HFFc6 (cell line): ENCODE data around the gene SSBP2. TPM values are rescaled to one million over a fixed set of nuclear protein-coding genes. Genes with fewer than 3 reads are reported as not detected.

Experiments
- DNase-seq: peaks from one replicate; pipeline ENCODE4 v3.0.0-alpha.2; 2018
- H3K27ac Mint-ChIP-seq: 2 replicates; pipeline ENCODE4 v1.8.0; 2020; ENCODE audit warnings: mild to moderate bottlenecking, mixed read lengths
- H3K27me3 Mint-ChIP-seq: 2 replicates; pipeline ENCODE4 v1.8.0; 2021; ENCODE audit warnings: mild to moderate bottlenecking, moderate library complexity, mixed read lengths; ENCODE audit not compliant: insufficient read depth
- H3K36me3 Mint-ChIP-seq: 2 replicates; pipeline ENCODE4 v1.8.0; 2021; ENCODE audit warnings: low read depth, mixed read lengths
- H3K4me1 Mint-ChIP-seq: 2 replicates; pipeline ENCODE4 v1.8.0; 2020; ENCODE audit warnings: low read depth, mixed read lengths
- H3K4me3 Mint-ChIP-seq: 2 replicates; pipeline ENCODE4 v1.8.0; 2020; ENCODE audit warnings: mild to moderate bottlenecking, moderate library complexity, mixed read lengths
- H3K9me3 Mint-ChIP-seq: 2 replicates; pipeline ENCODE4 v1.8.0; 2020; ENCODE audit warnings: mild to moderate bottlenecking, mixed read lengths
- total RNA-seq, 6 experiments: library from RNA; stranded (reverse); fragmentation: NEBNext Ultra II Directional; extraction: Animal tissue kit (Norgen Biotek cat#: 25700); gene quantifications; 2 replicates in 1 of 6; 3 replicates in 5 of 6; pipeline ENCODE4 v1.2.3, GENCODE V29; 2021
- TF ChIP-seq, protein P1 (sequence below): fragments of 200-600 bp; sonication (generic); IDR thresholded peaks from 2 replicates; pipeline ENCODE4 v1.5.0; 2021; ENCODE audit warnings: antibody characterized with exemption, mild to moderate bottlenecking

SSBP2 gene
- total RNA-seq, 6 experiments from 2014 or later = 21.0 to 28.6 (median 25.1) TPM

DNA sequence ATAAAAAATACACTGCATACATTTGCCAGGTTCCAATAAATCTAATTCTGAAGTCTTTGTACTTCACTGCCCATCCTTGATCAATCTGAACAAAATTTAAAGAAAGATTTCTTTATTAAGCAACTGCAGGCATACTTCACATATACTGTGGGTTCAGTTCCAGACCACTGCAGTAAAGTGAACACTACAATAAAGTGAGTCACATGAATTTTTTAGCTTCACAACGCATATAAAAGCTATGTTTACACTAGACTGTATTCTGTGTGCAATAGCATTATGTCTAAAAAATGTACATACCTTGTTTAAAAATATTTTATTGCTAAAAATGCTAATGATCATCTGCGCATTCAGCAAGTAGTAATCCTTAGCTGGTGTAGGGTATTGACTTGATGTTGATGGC is 52.1 kb downstream of the SSBP2 start:
- peak overlapping the region; percentile 45; the same call in 1 of the 2 replicates for H3K27ac Mint-ChIP-seq
- TF ChIP-seq, protein P1, sequence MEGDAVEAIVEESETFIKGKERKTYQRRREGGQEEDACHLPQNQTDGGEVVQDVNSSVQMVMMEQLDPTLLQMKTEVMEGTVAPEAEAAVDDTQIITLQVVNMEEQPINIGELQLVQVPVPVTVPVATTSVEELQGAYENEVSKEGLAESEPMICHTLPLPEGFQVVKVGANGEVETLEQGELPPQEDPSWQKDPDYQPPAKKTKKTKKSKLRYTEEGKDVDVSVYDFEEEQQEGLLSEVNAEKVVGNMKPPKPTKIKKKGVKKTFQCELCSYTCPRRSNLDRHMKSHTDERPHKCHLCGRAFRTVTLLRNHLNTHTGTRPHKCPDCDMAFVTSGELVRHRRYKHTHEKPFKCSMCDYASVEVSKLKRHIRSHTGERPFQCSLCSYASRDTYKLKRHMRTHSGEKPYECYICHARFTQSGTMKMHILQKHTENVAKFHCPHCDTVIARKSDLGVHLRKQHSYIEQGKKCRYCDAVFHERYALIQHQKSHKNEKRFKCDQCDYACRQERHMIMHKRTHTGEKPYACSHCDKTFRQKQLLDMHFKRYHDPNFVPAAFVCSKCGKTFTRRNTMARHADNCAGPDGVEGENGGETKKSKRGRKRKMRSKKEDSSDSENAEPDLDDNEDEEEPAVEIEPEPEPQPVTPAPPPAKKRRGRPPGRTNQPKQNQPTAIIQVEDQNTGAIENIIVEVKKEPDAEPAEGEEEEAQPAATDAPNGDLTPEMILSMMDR = no peak
- peaks cover 13% of the 10 kb centered on the region for H3K36me3 Mint-ChIP-seq
- H3K4me3 Mint-ChIP-seq = no peak overlapping the region
- H3K4me1 Mint-ChIP-seq = peaks cover 14% of the 10 kb centered on the region
- no peaks in the 10 kb centered on the region for H3K9me3 Mint-ChIP-seq
- DNase-seq = peak; percentile 6
- H3K27me3 Mint-ChIP-seq = no peaks in the 10 kb centered on the region

- DNase-seq = no peak
- Mint-ChIP-seq H3K27ac (no peak overlapping the region), H3K4me1 (peaks cover 14% of the 10 kb centered on the region), H3K9me3 (no peaks in the 10 kb centered on the region), H3K27me3 (no peaks in the 10 kb centered on the region), H3K4me3 (no peak overlapping the region), H3K36me3 (peaks cover 29% of the 10 kb centered on the region)
- TF ChIP-seq, protein P1 = no peak
Measured at GRCh38 chr5:81696418-81697397, 54.2 kb downstream of the SSBP2 start.

DNA sequence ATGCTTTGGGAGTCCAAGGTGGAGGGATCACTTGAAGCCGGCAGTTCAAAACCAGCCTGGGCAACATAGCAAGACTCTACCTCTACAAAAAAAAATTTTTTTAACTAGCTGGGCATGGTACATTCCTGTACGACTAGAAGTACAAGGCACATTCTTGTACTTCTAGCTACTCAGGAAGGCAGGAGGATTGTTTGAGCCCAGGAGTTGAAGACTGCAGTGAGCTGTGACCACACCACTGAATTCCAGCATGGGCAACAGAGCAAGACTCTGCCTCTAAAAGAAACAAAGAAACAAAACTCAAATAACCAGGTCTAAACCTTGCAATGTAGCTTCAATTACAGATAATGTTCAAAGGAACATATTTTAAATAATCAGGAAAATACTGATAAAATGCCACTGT is 56.2 kb downstream of the SSBP2 start:
- Mint-ChIP-seq H3K27ac (no peak overlapping the region), H3K9me3 (no peaks in the 10 kb centered on the region), H3K36me3 (peaks cover 25% of the 10 kb centered on the region), H3K4me3 (no peak overlapping the region), H3K4me1 (peaks cover 13% of the 10 kb centered on the region), H3K27me3 (no peaks in the 10 kb centered on the region)
- DNase-seq = no peak
- TF ChIP-seq, protein P1 = no peak

- peaks cover 44% of the 10 kb centered on the region for H3K36me3 Mint-ChIP-seq
- no peak overlapping the region for H3K4me3 Mint-ChIP-seq
- H3K4me1 Mint-ChIP-seq = no peaks in the 10 kb centered on the region
- TF ChIP-seq, protein P1 = no peak
- no peak overlapping the region for H3K27ac Mint-ChIP-seq
- no peaks in the 10 kb centered on the region for H3K27me3 Mint-ChIP-seq
- no peaks in the 10 kb centered on the region; the same call in 1 of the 2 replicates for H3K9me3 Mint-ChIP-seq
- DNase-seq = no peak
Measured at GRCh38 chr5:81688215-81688614, 62.7 kb downstream of the SSBP2 start.

DNA sequence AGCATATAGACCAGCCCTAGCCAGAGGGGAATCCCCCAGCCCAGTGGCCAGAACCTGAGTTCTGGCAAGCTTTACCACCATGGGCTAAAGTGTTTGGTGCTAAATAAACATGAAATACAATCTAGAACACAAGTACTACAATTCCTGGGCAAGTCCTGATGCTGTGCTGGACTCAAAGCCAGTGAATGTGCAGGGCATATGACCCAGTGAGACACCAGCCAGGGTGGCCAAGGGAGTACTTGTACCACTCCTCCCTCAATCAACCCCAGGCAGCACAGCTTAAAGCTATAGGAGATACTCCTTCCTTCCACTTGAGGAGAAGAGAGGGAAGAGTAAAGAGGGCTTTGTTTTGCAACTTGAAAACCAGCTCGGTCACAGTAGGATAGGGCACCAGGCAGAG is 63.6 kb downstream of the SSBP2 start:
- Mint-ChIP-seq H3K36me3 (peaks cover 39% of the 10 kb centered on the region), H3K9me3 (no peaks in the 10 kb centered on the region; the same call in 1 of the 2 replicates), H3K27me3 (no peaks in the 10 kb centered on the region), H3K4me1 (no peaks in the 10 kb centered on the region), H3K27ac (no peak overlapping the region), H3K4me3 (no peak overlapping the region)
- no peak for DNase-seq
- TF ChIP-seq, protein P1 = no peak
